OCI-LY7 (cell line): ENCODE measurements around the gene VIT. TPM values are rescaled to one million over a fixed set of nuclear protein-coding genes. Genes with fewer than 3 reads are reported as not detected.

Experiments
- BruUV-seq: library from RNA; stranded (reverse); fragments of 400-500 nt; replicated peaks from 2 replicates; lab custom pipeline; 2021; lab: Mats Ljungman, UMichigan
- CTCF ChIA-PET: fragments of 300-600 bp; sonication (Branson Sonifier 250); formaldehyde crosslinking; loops from one replicate; lab custom pipeline; 2022; ENCODE audit warnings: antibody characterized with exemption; ENCODE audit not compliant: unreplicated experiment; lab: Charles Lee
- POLR2A ChIA-PET: fragments of 300-600 bp; sonication (Branson Sonifier 250); formaldehyde crosslinking; loops from one replicate; lab custom pipeline; 2022; ENCODE audit warnings: antibody characterized with exemption; lab: Charles Lee
- DNase-seq: peaks from one replicate; pipeline ENCODE4 v3.0.0-alpha.2; 2015; ENCODE audit warnings: low spot score
- H2AFZ ChIP-seq: fragments of 200-600 bp; sonication (generic), shearing (Covaris generic); 2 replicates; pipeline ENCODE4 v1.6.1; 2014; ENCODE audit warnings: mild to moderate bottlenecking, antibody characterized with exemption, low read length, moderate library complexity
- H3K27ac ChIP-seq: fragments of 200-600 bp; sonication (generic); 2 replicates; pipeline ENCODE4 v1.5.1; 2014; ENCODE audit warnings: mixed run types, low read depth, mild to moderate bottlenecking, moderate library complexity, low read length, inconsistent platforms; ENCODE audit not compliant: poor library complexity, severe bottlenecking
- H3K36me3 ChIP-seq: fragments of 200-600 bp; sonication (generic); 2 replicates; pipeline ENCODE4 v1.6.1; 2014; ENCODE audit warnings: mild to moderate bottlenecking, antibody characterized with exemption, low read length, moderate library complexity, mixed read lengths; ENCODE audit not compliant: insufficient read depth
- H3K4me1 ChIP-seq: fragments of 200-600 bp; sonication (generic); 2 replicates; pipeline ENCODE4 v1.5.1; 2014; ENCODE audit warnings: mild to moderate bottlenecking, low read length; ENCODE audit not compliant: insufficient read depth, poor library complexity, severe bottlenecking
- H3K4me2 ChIP-seq: fragments of 200-600 bp; sonication (generic); 2 replicates; pipeline ENCODE4 v1.6.1; 2014; ENCODE audit warnings: mild to moderate bottlenecking, low read length
- H3K4me3 ChIP-seq: fragments of 200-600 bp; sonication (generic); 2 replicates; pipeline ENCODE4 v1.5.1; 2014; ENCODE audit warnings: mild to moderate bottlenecking, low read depth, low read length; ENCODE audit not compliant: poor library complexity, severe bottlenecking
- H3K79me2 ChIP-seq: fragments of 200-600 bp; sonication (generic); 2 replicates; pipeline ENCODE4 v1.6.1; 2016; ENCODE audit warnings: low read depth, mild to moderate bottlenecking, low read length, moderate library complexity, mixed read lengths; ENCODE audit not compliant: insufficient read depth
- H3K9me2 ChIP-seq: fragments of 200-600 bp; sonication (generic); 2 replicates; pipeline ENCODE4 v1.6.1; 2016; ENCODE audit warnings: mild to moderate bottlenecking, low read length, mixed read lengths; ENCODE audit not compliant: insufficient read depth
- H3K9me3 ChIP-seq: fragments of 200-600 bp; sonication (generic); 2 replicates; pipeline ENCODE4 v1.6.1; 2014; ENCODE audit warnings: mild to moderate bottlenecking, mixed run types, low read length, mixed read lengths
- H4K20me1 ChIP-seq: fragments of 200-600 bp; sonication (generic); 2 replicates; pipeline ENCODE4 v1.6.1; 2014; ENCODE audit warnings: mild to moderate bottlenecking, antibody characterized with exemption, low read length, moderate library complexity, mixed read lengths; ENCODE audit not compliant: insufficient read depth
- CTCF ChIP-seq: fragments of 200-600 bp; sonication (generic); conservative IDR thresholded peaks from 2 replicates; pipeline ENCODE4 v1.5.1; 2014; ENCODE audit warnings: mild to moderate bottlenecking, antibody characterized with exemption, low read length, moderate library complexity, mixed read lengths
- EZH2phosphoT487 ChIP-seq: fragments of 200-600 bp; sonication (generic); IDR thresholded peaks from 2 replicates; pipeline ENCODE4 v1.6.1; 2018; ENCODE audit warnings: low read depth, borderline replicate concordance, mild to moderate bottlenecking, mixed run types, antibody characterized with exemption, low read length, moderate library complexity, mixed read lengths
- intact Hi-C: fragments of 100-400 bp; cut with micrococcal nuclease; formaldehyde crosslinking; loops from one replicate; pipeline ENCODE4 v1.10.0; 2022; ENCODE audit not compliant: unreplicated experiment
- total RNA-seq, 2 experiments: library from RNA; depleted of rRNA in 1 of 2; stranded (reverse); fragments of >200 nt in 1 of 2; shearing (Covaris generic) in 1 of 2; gene quantifications; 2 replicates each; pipeline ENCODE4 v1.2.3, GENCODE V29; 2014 to 2022

VIT gene
- total RNA-seq, 2 experiments from 2014 or later, result not detected

- no peaks in the 10 kb centered on the region for H4K20me1 ChIP-seq
- no peak overlapping the region for H3K27ac ChIP-seq
- H3K9me2 ChIP-seq, result no peaks in the 10 kb centered on the region
- intact Hi-C loops, result no loop called here
- no TSS peak for BruUV-seq
- no peak for DNase-seq
- CTCF ChIA-PET, result no interaction called here
- H3K9me3 ChIP-seq, result no peaks in the 10 kb centered on the region
- POLR2A ChIA-PET, result no interaction called here
- no peak overlapping the region for H2AFZ ChIP-seq
- no peak overlapping the region for H3K4me2 ChIP-seq
- H3K4me3 ChIP-seq, result no peak overlapping the region
- H3K36me3 ChIP-seq, result no peaks in the 10 kb centered on the region
- TF ChIP-seq CTCF (no peak), EZH2phosphoT487 (no peak)
- no peaks in the 10 kb centered on the region for H3K79me2 ChIP-seq
- no peaks in the 10 kb centered on the region for H3K4me1 ChIP-seq
These were observed 8.1 kb downstream of the VIT start for GRCh38 chr2:36704475-36705150.

GRCh38 chr2:36705326-36706020 is 9.0 kb downstream of the VIT start:
- ChIA-PET CTCF (no interaction called here), POLR2A (no interaction called here)
- Histone ChIP-seq H3K27ac (no peak overlapping the region), H2AFZ (no peak overlapping the region), H3K36me3 (no peaks in the 10 kb centered on the region), H3K79me2 (no peaks in the 10 kb centered on the region), H3K9me3 (no peaks in the 10 kb centered on the region), H3K9me2 (no peaks in the 10 kb centered on the region), H3K4me2 (no peak overlapping the region), H3K4me3 (no peak overlapping the region), H4K20me1 (no peaks in the 10 kb centered on the region), H3K4me1 (no peaks in the 10 kb centered on the region)
- no peak for TF ChIP-seq EZH2phosphoT487
- TF ChIP-seq CTCF, result no peak
- intact Hi-C loops, result no loop called here
- DNase-seq, result no peak
- BruUV-seq, result no TSS peak
